Hepatocyte (in vitro differentiated cells): ENCODE measurements around the gene PAPPA. TPM values are rescaled to one million over a fixed set of nuclear protein-coding genes. Genes with fewer than 3 reads are reported as not detected.

ENCODE experiments used
- DNase-seq: peaks from one replicate; pipeline ENCODE4 v3.0.0-alpha.2; 2016; ENCODE audit warnings: low spot score
- H2AFZ ChIP-seq: fragments of 200-600 bp; sonication (generic); 2 replicates; pipeline ENCODE4 v1.6.0; 2016; ENCODE audit warnings: antibody characterized with exemption, mild to moderate bottlenecking
- H3K27ac ChIP-seq: fragments of 200-600 bp; sonication (generic); 2 replicates; pipeline ENCODE4 v1.5.1; 2016; ENCODE audit warnings: mild to moderate bottlenecking
- H3K27me3 ChIP-seq: fragments of 200-600 bp; sonication (generic); 2 replicates; pipeline ENCODE4 v1.6.1; 2016
- H3K36me3 ChIP-seq: fragments of 200-600 bp; sonication (generic); replicated peaks from 2 replicates; pipeline ENCODE4 v1.5.1; 2016; ENCODE audit warnings: low read depth; ENCODE audit not compliant: insufficient read depth
- H3K4me1 ChIP-seq: fragments of 200-600 bp; sonication (generic); 2 replicates; pipeline ENCODE4 v1.5.1; 2016; ENCODE audit warnings: mild to moderate bottlenecking, moderate library complexity; ENCODE audit not compliant: insufficient read depth
- H3K4me2 ChIP-seq: fragments of 200-600 bp; sonication (generic); 2 replicates; pipeline ENCODE4 v1.6.0; 2016
- H3K4me3 ChIP-seq: fragments of 200-600 bp; sonication (generic); 2 replicates; pipeline ENCODE4 v1.5.1; 2016; ENCODE audit warnings: mild to moderate bottlenecking
- H3K79me2 ChIP-seq: fragments of 200-600 bp; sonication (generic); 2 replicates; pipeline ENCODE4 v1.6.0; 2017; ENCODE audit warnings: mild to moderate bottlenecking
- H3K9me2 ChIP-seq: fragments of 200-600 bp; sonication (generic); replicated peaks from 2 replicates; pipeline ENCODE4 v1.6.0; 2017; ENCODE audit warnings: mild to moderate bottlenecking; ENCODE audit not compliant: insufficient read depth
- H3K9me3 ChIP-seq: fragments of 200-600 bp; sonication (generic); 2 replicates; pipeline ENCODE4 v1.5.1; 2016; ENCODE audit warnings: low read depth, mild to moderate bottlenecking
- H4K20me1 ChIP-seq: fragments of 200-600 bp; sonication (generic); 2 replicates; pipeline ENCODE4 v1.6.0; 2016; ENCODE audit warnings: mild to moderate bottlenecking; ENCODE audit not compliant: insufficient read depth, poor library complexity, severe bottlenecking
- EZH2 ChIP-seq: fragments of 200-600 bp; sonication (generic); IDR thresholded peaks from 2 replicates; pipeline ENCODE4 v1.6.1; 2016; ENCODE audit warnings: antibody characterized with exemption, mild to moderate bottlenecking, borderline replicate concordance
- EZH2phosphoT487 ChIP-seq: fragments of 200-600 bp; sonication (generic); IDR thresholded peaks from one replicate; pipeline ENCODE4 v1.6.1; 2018; ENCODE audit warnings: antibody characterized with exemption, mild to moderate bottlenecking, low read depth, moderate library complexity; ENCODE audit not compliant: unreplicated experiment, severe bottlenecking
- whole genome bisulfite sequencing: methylation state at CpG from one replicate; pipeline ENCODE4 v1.1.6; 2016; ENCODE audit warnings: low lambda C conversion rate; ENCODE audit errors: missing lambda C conversion rate; 5-methylcytosine and 5-hydroxymethylcytosine counted together
- polyA plus RNA-seq: library from polyadenylated mRNA; unstranded; fragments of >200 nt; fragmentation: Nextera tagmentation; extraction: Ambion mirVana; gene quantifications from 2 replicates; pipeline ENCODE4 v1.2.1, GENCODE V29; 2016
- total RNA-seq: library from RNA; depleted of rRNA; stranded (reverse); fragments of >200 nt; gene quantifications from 2 replicates; pipeline ENCODE4 v1.2.3, GENCODE V29; 2014
- TF ChIP-seq, protein P1 (sequence below): fragments of 200-600 bp; sonication (generic); IDR thresholded peaks from 2 replicates; pipeline ENCODE4 v1.5.1; 2016; ENCODE audit warnings: antibody characterized with exemption, mild to moderate bottlenecking; ENCODE audit not compliant: poor library complexity

Gene PAPPA
- total and polyA plus RNA-seq, 2 experiments from 2014 or later, result 2.8 to 12.3 TPM

DNA sequence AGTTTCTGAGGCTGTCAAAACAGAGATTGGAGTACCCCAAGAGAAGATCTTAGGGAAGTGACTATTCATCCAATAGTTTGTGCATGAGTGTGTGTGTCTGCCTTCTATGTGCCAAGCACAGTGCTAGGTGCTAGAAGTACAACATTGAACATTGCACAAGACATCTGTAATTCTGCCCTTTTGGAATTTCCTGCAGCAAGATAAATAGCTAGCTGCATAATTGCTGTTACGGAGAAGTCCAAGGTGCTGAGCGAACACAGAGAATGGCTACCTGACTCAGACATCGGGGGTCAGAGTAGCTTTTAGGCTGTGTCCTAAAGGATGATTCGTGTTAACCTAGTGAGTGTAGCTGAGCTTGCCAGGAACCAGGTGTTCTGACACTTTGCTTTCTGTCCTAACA lies 44.8 kb downstream of the PAPPA start:
- H3K36me3 ChIP-seq, result no peaks in the 10 kb centered on the region
- H3K4me1 ChIP-seq, result peaks cover 3% of the 10 kb centered on the region
- no peaks in the 10 kb centered on the region for H3K79me2 ChIP-seq
- no peaks in the 10 kb centered on the region for H3K9me3 ChIP-seq
- 60% methylated on average over 4 of the region's 4 CpGs for WGBS
- no peaks in the 10 kb centered on the region for H3K9me2 ChIP-seq
- TF ChIP-seq EZH2phosphoT487 (no peak), EZH2 (no peak)
- TF ChIP-seq, protein P1, sequence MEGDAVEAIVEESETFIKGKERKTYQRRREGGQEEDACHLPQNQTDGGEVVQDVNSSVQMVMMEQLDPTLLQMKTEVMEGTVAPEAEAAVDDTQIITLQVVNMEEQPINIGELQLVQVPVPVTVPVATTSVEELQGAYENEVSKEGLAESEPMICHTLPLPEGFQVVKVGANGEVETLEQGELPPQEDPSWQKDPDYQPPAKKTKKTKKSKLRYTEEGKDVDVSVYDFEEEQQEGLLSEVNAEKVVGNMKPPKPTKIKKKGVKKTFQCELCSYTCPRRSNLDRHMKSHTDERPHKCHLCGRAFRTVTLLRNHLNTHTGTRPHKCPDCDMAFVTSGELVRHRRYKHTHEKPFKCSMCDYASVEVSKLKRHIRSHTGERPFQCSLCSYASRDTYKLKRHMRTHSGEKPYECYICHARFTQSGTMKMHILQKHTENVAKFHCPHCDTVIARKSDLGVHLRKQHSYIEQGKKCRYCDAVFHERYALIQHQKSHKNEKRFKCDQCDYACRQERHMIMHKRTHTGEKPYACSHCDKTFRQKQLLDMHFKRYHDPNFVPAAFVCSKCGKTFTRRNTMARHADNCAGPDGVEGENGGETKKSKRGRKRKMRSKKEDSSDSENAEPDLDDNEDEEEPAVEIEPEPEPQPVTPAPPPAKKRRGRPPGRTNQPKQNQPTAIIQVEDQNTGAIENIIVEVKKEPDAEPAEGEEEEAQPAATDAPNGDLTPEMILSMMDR, result no peak
- no peak overlapping the region for H2AFZ ChIP-seq
- no peak overlapping the region for H3K27ac ChIP-seq
- H3K4me3 ChIP-seq, result no peak overlapping the region
- DNase-seq, result peak; percentile 41
- no peaks in the 10 kb centered on the region for H3K27me3 ChIP-seq
- no peaks in the 10 kb centered on the region for H4K20me1 ChIP-seq
- H3K4me2 ChIP-seq, result no peak overlapping the region

DNA sequence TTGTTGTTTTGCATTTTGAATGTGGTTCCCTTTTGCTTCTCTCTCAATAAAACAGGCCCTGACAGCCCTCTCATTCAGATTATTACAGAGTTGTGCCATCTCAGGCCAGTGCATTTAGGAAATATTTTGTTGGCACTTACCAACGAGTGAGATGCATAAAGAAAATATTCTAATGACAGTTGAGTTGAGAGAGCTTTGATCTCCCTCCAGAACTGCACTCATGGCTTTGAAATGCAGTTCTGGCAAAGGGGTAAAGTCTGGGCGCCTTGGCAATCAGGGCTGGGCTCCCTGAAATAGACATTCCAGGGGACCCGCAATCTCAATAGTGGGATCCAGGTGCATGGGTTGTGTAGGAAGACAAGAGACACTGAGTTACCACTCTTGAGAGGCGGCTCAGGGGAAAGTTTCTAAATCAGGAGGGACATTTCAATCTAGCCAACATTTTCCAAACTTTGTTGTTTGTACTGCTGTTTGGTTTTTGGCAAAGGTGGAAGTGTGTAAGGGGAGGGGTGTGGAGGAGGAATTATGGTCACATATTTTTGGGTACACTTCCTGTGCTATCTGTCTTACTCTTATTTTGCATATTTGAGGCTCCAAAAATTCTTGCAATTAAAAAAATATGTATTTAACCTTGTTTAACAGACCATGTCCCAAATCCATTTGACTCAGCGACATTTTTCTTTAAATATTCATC lies 48.8 kb downstream of the PAPPA start:
- Histone ChIP-seq H4K20me1 (no peaks in the 10 kb centered on the region), H3K4me3 (no peak overlapping the region), H3K27me3 (no peaks in the 10 kb centered on the region), H3K4me2 (no peak overlapping the region), H3K27ac (no peak overlapping the region), H3K9me2 (no peaks in the 10 kb centered on the region), H3K79me2 (no peaks in the 10 kb centered on the region), H3K4me1 (peaks cover 3% of the 10 kb centered on the region), H3K36me3 (no peaks in the 10 kb centered on the region), H2AFZ (no peak overlapping the region), H3K9me3 (no peaks in the 10 kb centered on the region)
- no peak for DNase-seq
- 89% methylated on average over 5 of the region's 5 CpGs for WGBS
- TF ChIP-seq EZH2, result no peak
- TF ChIP-seq EZH2phosphoT487, result no peak
- TF ChIP-seq, protein P1, result no peak

DNA sequence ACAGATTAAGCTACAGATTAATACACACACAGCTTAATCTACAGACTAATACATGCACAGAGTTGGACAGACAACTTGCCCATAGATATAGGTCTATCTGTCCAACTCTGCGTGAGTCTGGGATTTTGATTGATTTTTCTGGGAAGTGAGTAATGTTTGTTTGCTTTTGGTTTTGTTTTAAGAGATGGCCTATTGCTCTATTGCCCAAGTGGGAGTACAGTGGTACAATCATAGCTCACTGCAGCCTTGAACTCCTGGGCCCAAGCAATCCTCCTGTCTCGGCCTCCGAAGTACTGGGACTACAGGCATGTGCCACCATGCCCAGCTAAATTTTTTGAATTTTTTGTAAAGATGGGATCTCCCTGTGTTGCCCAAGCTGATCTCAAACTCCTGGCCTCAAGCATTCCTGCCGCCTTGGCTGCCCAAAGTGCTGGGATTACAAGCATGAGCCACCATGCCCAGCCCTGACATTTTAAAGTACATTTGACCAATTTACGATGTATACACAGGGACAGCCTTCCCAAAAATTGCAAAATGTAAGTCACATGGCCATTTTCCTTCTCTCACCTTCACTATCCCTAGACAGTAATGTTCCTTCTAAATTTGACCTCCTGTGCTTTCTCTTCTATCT lies 50.8 kb downstream of the PAPPA start:
- H3K27me3 ChIP-seq, result no peaks in the 10 kb centered on the region
- no peak overlapping the region for H3K4me3 ChIP-seq
- no peak overlapping the region for H3K27ac ChIP-seq
- TF ChIP-seq EZH2, result no peak
- TF ChIP-seq EZH2phosphoT487, result no peak
- TF ChIP-seq, protein P1, result no peak
- no peaks in the 10 kb centered on the region for H3K9me3 ChIP-seq
- DNase-seq, result no peak
- 85% methylated on average over 5 of the region's 5 CpGs for WGBS
- no peak overlapping the region for H2AFZ ChIP-seq
- no peaks in the 10 kb centered on the region for H4K20me1 ChIP-seq
- no peaks in the 10 kb centered on the region for H3K36me3 ChIP-seq
- no peak overlapping the region for H3K4me2 ChIP-seq
- H3K9me2 ChIP-seq, result no peaks in the 10 kb centered on the region
- H3K79me2 ChIP-seq, result no peaks in the 10 kb centered on the region
- no peaks in the 10 kb centered on the region for H3K4me1 ChIP-seq
